ENCODE data around the gene PAX1. TPM values are rescaled to one million over a fixed set of nuclear protein-coding genes. Genes with fewer than 3 reads are reported as not detected.

PAX1 gene
- total and polyA plus RNA-seq, 2 donors (not counting 1 experiment from before 2014, with no cell fraction given), result not detected

DNA sequence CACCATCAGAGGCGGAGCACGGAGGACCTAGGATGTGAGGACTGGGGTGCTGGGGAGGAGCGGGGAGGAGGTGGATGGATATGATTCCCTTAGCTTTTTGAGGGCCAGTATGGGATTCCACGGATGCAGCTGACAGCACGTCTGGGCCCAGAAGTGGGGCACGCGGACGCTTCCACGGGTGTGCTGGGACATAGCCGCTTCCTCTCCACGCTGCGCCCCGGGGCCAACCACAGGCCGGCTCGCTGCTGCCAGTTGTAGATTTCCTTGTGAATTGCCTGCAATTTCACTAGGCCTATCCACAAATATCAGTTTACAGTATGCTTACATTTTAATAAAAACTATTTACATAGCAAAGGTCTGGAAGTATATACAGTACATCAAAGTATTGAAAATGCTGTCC is 23.9 kb downstream of the PAX1 start:
- H3K4me3 ChIP-seq (replicated peaks in 1 of 4; ENCODE audit: control extremely low read depth in 1 of 4, insufficient read depth in 1 of 4, low read depth in 3 of 4, low read length in 4 of 4), result no peak overlapping the region
- no peaks in the 10 kb centered on the region for H3K79me2 ChIP-seq (ENCODE audit: control insufficient read depth, insufficient read depth, low read length)
- no peak overlapping the region for H3K9ac ChIP-seq (ENCODE audit: insufficient read depth, low read length)
- H3K4me2 ChIP-seq (ENCODE audit: extremely low read depth, insufficient read depth, low read length), result no peak overlapping the region
- no peaks in the 10 kb centered on the region for H3K4me1 ChIP-seq (ENCODE audit: control insufficient read depth, extremely low read depth, insufficient read depth, low read length)
- DNase-seq (ENCODE audit: low read depth in 2 of 2), result no peak
- H3K9me3 ChIP-seq (ENCODE audit: control insufficient read depth, insufficient read depth, low read depth, low read length), result no peaks in the 10 kb centered on the region
- TF ChIP-seq, protein P1, sequence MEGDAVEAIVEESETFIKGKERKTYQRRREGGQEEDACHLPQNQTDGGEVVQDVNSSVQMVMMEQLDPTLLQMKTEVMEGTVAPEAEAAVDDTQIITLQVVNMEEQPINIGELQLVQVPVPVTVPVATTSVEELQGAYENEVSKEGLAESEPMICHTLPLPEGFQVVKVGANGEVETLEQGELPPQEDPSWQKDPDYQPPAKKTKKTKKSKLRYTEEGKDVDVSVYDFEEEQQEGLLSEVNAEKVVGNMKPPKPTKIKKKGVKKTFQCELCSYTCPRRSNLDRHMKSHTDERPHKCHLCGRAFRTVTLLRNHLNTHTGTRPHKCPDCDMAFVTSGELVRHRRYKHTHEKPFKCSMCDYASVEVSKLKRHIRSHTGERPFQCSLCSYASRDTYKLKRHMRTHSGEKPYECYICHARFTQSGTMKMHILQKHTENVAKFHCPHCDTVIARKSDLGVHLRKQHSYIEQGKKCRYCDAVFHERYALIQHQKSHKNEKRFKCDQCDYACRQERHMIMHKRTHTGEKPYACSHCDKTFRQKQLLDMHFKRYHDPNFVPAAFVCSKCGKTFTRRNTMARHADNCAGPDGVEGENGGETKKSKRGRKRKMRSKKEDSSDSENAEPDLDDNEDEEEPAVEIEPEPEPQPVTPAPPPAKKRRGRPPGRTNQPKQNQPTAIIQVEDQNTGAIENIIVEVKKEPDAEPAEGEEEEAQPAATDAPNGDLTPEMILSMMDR (conservative IDR thresholded peaks at IDR 0.05 in 1 of 2, IDR thresholded peaks at IDR 0.05 in 1 of 2; ENCODE audit: low read depth in 1 of 2, low read length in 2 of 2), result no peak
- no peak for TF ChIP-seq EZH2 (IDR thresholded peaks at IDR 0.05; ENCODE audit: low read length, missing control alignments)
- H3K27me3 ChIP-seq (ENCODE audit: control insufficient read depth, insufficient read depth, low read length), result no peaks in the 10 kb centered on the region
- H3K36me3 ChIP-seq (ENCODE audit: control insufficient read depth, insufficient read depth, low read length), result no peaks in the 10 kb centered on the region
- no peak overlapping the region for H3K27ac ChIP-seq (ENCODE audit: insufficient read depth, low read length)
- no peak overlapping the region for H2AFZ ChIP-seq (ENCODE audit: low read length)
- H4K20me1 ChIP-seq (ENCODE audit: control insufficient read depth, extremely low read depth, insufficient read depth, low read length), result no peaks in the 10 kb centered on the region

DNA sequence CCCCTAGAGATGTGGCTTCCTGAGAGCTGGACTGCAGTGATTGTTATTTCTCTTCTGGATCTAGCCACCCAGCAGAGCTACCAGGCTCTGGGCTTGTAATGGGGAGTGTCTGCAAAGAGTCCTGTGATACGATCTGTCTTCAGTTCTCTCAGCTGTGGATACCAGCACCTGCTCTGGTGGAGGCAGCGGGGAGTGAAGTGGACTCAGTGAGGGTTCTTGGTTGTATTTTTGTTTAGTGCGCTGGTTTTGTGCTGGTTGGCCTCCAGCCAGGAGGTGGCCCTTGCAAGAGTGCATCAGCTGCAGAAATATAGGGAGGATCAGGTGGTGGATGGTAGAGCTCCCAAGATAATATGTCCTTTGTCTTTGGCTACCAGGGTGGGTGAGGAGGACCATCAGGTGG is 33.7 kb downstream of the PAX1 start:
- H3K4me1 ChIP-seq (ENCODE audit: control insufficient read depth, extremely low read depth, insufficient read depth, low read length), result no peaks in the 10 kb centered on the region
- H3K79me2 ChIP-seq (ENCODE audit: control insufficient read depth, insufficient read depth, low read length), result no peaks in the 10 kb centered on the region
- no peak for TF ChIP-seq EZH2 (IDR thresholded peaks at IDR 0.05; ENCODE audit: low read length, missing control alignments)
- TF ChIP-seq, protein P1 (conservative IDR thresholded peaks at IDR 0.05 in 1 of 2, IDR thresholded peaks at IDR 0.05 in 1 of 2; ENCODE audit: low read depth in 1 of 2, low read length in 2 of 2), result no peak
- no peaks in the 10 kb centered on the region for H3K27me3 ChIP-seq (ENCODE audit: control insufficient read depth, insufficient read depth, low read length)
- H3K4me3 ChIP-seq (replicated peaks in 1 of 4; ENCODE audit: control extremely low read depth in 1 of 4, insufficient read depth in 1 of 4, low read depth in 3 of 4, low read length in 4 of 4), result no peak overlapping the region
- H3K4me2 ChIP-seq (ENCODE audit: extremely low read depth, insufficient read depth, low read length), result no peak overlapping the region
- H3K9ac ChIP-seq (ENCODE audit: insufficient read depth, low read length), result no peak overlapping the region
- H4K20me1 ChIP-seq (ENCODE audit: control insufficient read depth, extremely low read depth, insufficient read depth, low read length), result no peaks in the 10 kb centered on the region
- H3K27ac ChIP-seq (ENCODE audit: insufficient read depth, low read length), result no peak overlapping the region
- no peaks in the 10 kb centered on the region for H3K36me3 ChIP-seq (ENCODE audit: control insufficient read depth, insufficient read depth, low read length)
- DNase-seq (ENCODE audit: low read depth in 2 of 2), result no peak
- no peaks in the 10 kb centered on the region for H3K9me3 ChIP-seq (ENCODE audit: control insufficient read depth, insufficient read depth, low read depth, low read length)
- no peak overlapping the region for H2AFZ ChIP-seq (ENCODE audit: low read length)

DNA sequence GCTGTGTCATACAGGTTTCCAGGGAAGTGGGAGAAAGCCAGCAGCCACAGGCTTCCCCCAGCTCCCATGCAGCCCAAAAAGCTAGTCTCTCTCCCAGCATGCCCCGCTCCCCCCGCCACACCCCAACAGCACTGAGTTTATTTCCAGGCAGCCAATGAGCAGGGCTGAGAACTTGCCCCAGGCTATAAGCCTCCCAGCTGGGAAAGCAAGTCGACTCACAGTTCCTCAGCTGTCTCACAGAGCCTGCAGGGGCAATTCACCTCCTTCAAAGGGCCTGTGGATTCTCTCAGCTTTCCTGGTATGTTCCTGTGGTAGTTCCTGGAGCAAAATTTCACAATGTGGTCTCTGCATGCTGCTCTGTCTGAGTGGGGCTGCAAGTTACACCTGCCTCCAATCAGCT is 34.2 kb downstream of the PAX1 start:
- Histone ChIP-seq H3K27me3 (ENCODE audit: control insufficient read depth, insufficient read depth, low read length) (no peaks in the 10 kb centered on the region), H3K9me3 (ENCODE audit: control insufficient read depth, insufficient read depth, low read depth, low read length) (no peaks in the 10 kb centered on the region), H4K20me1 (ENCODE audit: control insufficient read depth, extremely low read depth, insufficient read depth, low read length) (no peaks in the 10 kb centered on the region), H3K4me1 (ENCODE audit: control insufficient read depth, extremely low read depth, insufficient read depth, low read length) (no peaks in the 10 kb centered on the region), H3K27ac (ENCODE audit: insufficient read depth, low read length) (no peak overlapping the region), H3K9ac (ENCODE audit: insufficient read depth, low read length) (no peak overlapping the region), H3K79me2 (ENCODE audit: control insufficient read depth, insufficient read depth, low read length) (no peaks in the 10 kb centered on the region), H3K36me3 (ENCODE audit: control insufficient read depth, insufficient read depth, low read length) (no peaks in the 10 kb centered on the region), H2AFZ (ENCODE audit: low read length) (no peak overlapping the region), H3K4me3 (replicated peaks in 1 of 4; ENCODE audit: control extremely low read depth in 1 of 4, insufficient read depth in 1 of 4, low read depth in 3 of 4, low read length in 4 of 4) (no peak overlapping the region), H3K4me2 (ENCODE audit: extremely low read depth, insufficient read depth, low read length) (no peak overlapping the region)
- DNase-seq (ENCODE audit: low read depth in 2 of 2), result no peak
- no peak for TF ChIP-seq EZH2 (IDR thresholded peaks at IDR 0.05; ENCODE audit: low read length, missing control alignments)
- TF ChIP-seq, protein P1 (conservative IDR thresholded peaks at IDR 0.05 in 1 of 2, IDR thresholded peaks at IDR 0.05 in 1 of 2; ENCODE audit: low read depth in 1 of 2, low read length in 2 of 2), result no peak
